Right renal cortex interstitium (tissue), 3 donors: ENCODE data around the gene BOC. TPM values are rescaled to one million over a fixed set of nuclear protein-coding genes. Genes with fewer than 3 reads are reported as not detected.

ENCODE experiments used
- DNase-seq, 3 donors: peaks; one replicate each; pipeline ENCODE4 v3.0.0-alpha.2; 2013; ENCODE audit warnings: low read depth in 3 of 3, low spot score in 2 of 3
- polyA plus RNA-seq, 3 donors: library from polyadenylated mRNA; unstranded; fragments of 120-200 nt; gene quantifications; one replicate each; pipeline ENCODE4 v1.2.1, GENCODE V29; 2013; ENCODE audit not compliant: insufficient read length in 3 of 3

Gene BOC
- polyA plus RNA-seq, 3 donors: 18.9 to 24.0 (median 23.9) TPM

DNA sequence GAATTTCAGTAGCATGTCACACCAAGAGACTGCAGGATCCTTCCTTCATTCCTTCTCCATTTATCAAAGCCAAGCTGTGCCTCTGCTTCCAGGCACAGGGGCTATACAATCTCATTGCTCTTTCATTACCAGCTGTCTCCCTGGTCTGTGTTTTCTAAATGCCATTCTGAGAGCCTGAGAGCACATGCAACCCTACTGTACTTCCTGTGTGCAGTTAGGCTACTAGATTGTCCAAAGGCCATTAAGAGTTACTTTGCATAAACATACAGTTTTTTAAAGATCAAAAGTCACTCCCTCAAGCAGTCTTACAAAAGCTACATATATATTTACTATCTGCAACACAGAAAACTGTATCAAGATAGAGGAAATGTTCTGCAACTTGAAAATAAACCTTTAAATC lies 119.8 kb downstream of the BOC start:
- DNase-seq: no peak

Other genes with a start within 250 kb of the BOC start
- 1 to 10 TPM in 2 of 3 donors, under 1 TPM in 1; 0.90 to 1.3 (median 1.2) TPM for gene CD200R1, start 236.5 kb upstream of the BOC start, polyA plus RNA-seq
- 10 to 100 TPM; 20.3 to 25.7 (median 24.6) TPM for gene GTPBP8, start 220.6 kb upstream of the BOC start, polyA plus RNA-seq
- gene CFAP44, start 229.9 kb downstream of the BOC start, polyA plus RNA-seq: 10 to 100 TPM; 16.2 to 17.7 (median 17.0) TPM